Erythroblast (primary cell): ENCODE results near the gene DCAF4.

Source experiments
- GATA1 ChIP-seq: IDR thresholded peaks from 2 replicates; pipeline ENCODE4 v1.6.1; 2011; ENCODE audit warnings: low read depth, mild to moderate bottlenecking, control low read depth, low read length, moderate library complexity
- POLR2A ChIP-seq: IDR thresholded peaks from 2 replicates; pipeline ENCODE4 v1.6.1; 2011; ENCODE audit warnings: mild to moderate bottlenecking, low read length

GRCh38 chr14:72913809-72914208 is 12.5 kb upstream of the DCAF4 start:
- TF ChIP-seq POLR2A = no peak
- TF ChIP-seq GATA1 = no peak
